IPS-18c (cell line): ENCODE data around the gene SGCE.
"Not testable (repeated sequence)": the region's sequence is repeated elsewhere in the genome, so short reads cannot be mapped to it uniquely, and the experiment has no call there.

Experiments
- H3K4me3 ChIP-seq: 2 replicates; pipeline ENCODE4 v1.7.0; 2013; ENCODE audit warnings: low read depth, mild to moderate bottlenecking, low read length, moderate library complexity; ENCODE audit not compliant: insufficient read depth
- H3K9me3 ChIP-seq: one replicate; pipeline ENCODE4 v1.6.1; 2013; ENCODE audit warnings: mild to moderate bottlenecking, low read length, moderate library complexity; ENCODE audit not compliant: control insufficient read depth, insufficient read depth

The SGCE gene

GRCh38 chr7:94655848-94656657, at the start of gene SGCE:
Gene SGCE, minus strand, starts transcription at chr7:94656133. Its CDS starts 35 bp downstream, at chr7:94656098.
- Histone ChIP-seq H3K9me3 (peaks cover 3% of the 10 kb centered on the region), H3K4me3 (peak within 1 kb of the TSS; percentile 79)

- H3K4me3 ChIP-seq, H3K9me3 ChIP-seq: not testable (repeated sequence)
These were observed 49.5 kb upstream of the SGCE start for GRCh38 chr7:94705155-94706021.

GRCh38 chr7:94701555-94701973, 45.6 kb upstream of the SGCE start:
- Histone ChIP-seq H3K9me3 (no peaks in the 10 kb centered on the region), H3K4me3 (no peak overlapping the region)

GRCh38 chr7:94700926-94701554, 45.1 kb upstream of the SGCE start:
- Histone ChIP-seq H3K9me3 (no peaks in the 10 kb centered on the region), H3K4me3 (no peak overlapping the region)

GRCh38 chr7:94698275-94698674, 42.3 kb upstream of the SGCE start:
- Histone ChIP-seq H3K4me3 (no peak overlapping the region), H3K9me3 (no peaks in the 10 kb centered on the region)

- no peaks in the 10 kb centered on the region for H3K9me3 ChIP-seq
- H3K4me3 ChIP-seq: no peak overlapping the region
These were observed 41.4 kb upstream of the SGCE start for GRCh38 chr7:94697035-94697974.

GRCh38 chr7:94687810-94688209, 31.9 kb upstream of the SGCE start:
- H3K9me3 ChIP-seq: no peaks in the 10 kb centered on the region
- H3K4me3 ChIP-seq: no peak overlapping the region

GRCh38 chr7:94687076-94687475, 31.1 kb upstream of the SGCE start:
- Histone ChIP-seq H3K9me3 (no peaks in the 10 kb centered on the region), H3K4me3 (no peak overlapping the region)

- no peak overlapping the region for H3K4me3 ChIP-seq
- no peaks in the 10 kb centered on the region for H3K9me3 ChIP-seq
These were observed 27.1 kb upstream of the SGCE start for GRCh38 chr7:94683066-94683465.

GRCh38 chr7:94679358-94679757, 23.4 kb upstream of the SGCE start:
- no peaks in the 10 kb centered on the region for H3K9me3 ChIP-seq
- H3K4me3 ChIP-seq: no peak overlapping the region

GRCh38 chr7:94676431-94676830, 20.5 kb upstream of the SGCE start:
- no peak overlapping the region for H3K4me3 ChIP-seq
- H3K9me3 ChIP-seq: no peaks in the 10 kb centered on the region

GRCh38 chr7:94675356-94675755, 19.4 kb upstream of the SGCE start:
- H3K9me3 ChIP-seq: no peaks in the 10 kb centered on the region
- H3K4me3 ChIP-seq: no peak overlapping the region

GRCh38 chr7:94671444-94672235, 15.7 kb upstream of the SGCE start:
- Histone ChIP-seq H3K9me3 (no peaks in the 10 kb centered on the region), H3K4me3 (no peak overlapping the region)

GRCh38 chr7:94669773-94670495, 14.0 kb upstream of the SGCE start:
- no peak overlapping the region for H3K4me3 ChIP-seq
- no peaks in the 10 kb centered on the region for H3K9me3 ChIP-seq

GRCh38 chr7:94666879-94667587, 11.1 kb upstream of the SGCE start:
- Histone ChIP-seq H3K4me3 (no peak overlapping the region), H3K9me3 (no peaks in the 10 kb centered on the region)
